Chondrocyte (in vitro differentiated cells): ENCODE data around the gene MAGI3. TPM values are rescaled to one million over a fixed set of nuclear protein-coding genes. Genes with fewer than 3 reads are reported as not detected.

Experiments
- DNase-seq: peaks from one replicate; pipeline ENCODE4 v3.0.0; 2021; ENCODE audit warnings: mixed read lengths, low spot score
- H3K27ac Mint-ChIP-seq: one replicate; pipeline ENCODE4 v1.8.0; 2021; ENCODE audit warnings: mild to moderate bottlenecking, moderate library complexity, mixed read lengths; ENCODE audit not compliant: unreplicated experiment
- H3K27me3 Mint-ChIP-seq: 2 replicates; pipeline ENCODE4 v1.8.0; 2021; ENCODE audit warnings: low read depth, mixed read lengths
- H3K36me3 Mint-ChIP-seq: 2 replicates; pipeline ENCODE4 v1.8.0; 2021; ENCODE audit warnings: low read depth, mixed read lengths
- H3K4me1 Mint-ChIP-seq: 2 replicates; pipeline ENCODE4 v1.8.0; 2021; ENCODE audit warnings: low read depth, mild to moderate bottlenecking, mixed read lengths
- H3K4me3 Mint-ChIP-seq: one replicate; pipeline ENCODE4 v1.8.0; 2021; ENCODE audit warnings: mild to moderate bottlenecking, moderate library complexity, mixed read lengths; ENCODE audit not compliant: unreplicated experiment
- H3K9me3 Mint-ChIP-seq: 2 replicates; pipeline ENCODE4 v1.8.0; 2021; ENCODE audit warnings: low read depth, mixed read lengths
- CTCF ChIP-seq: fragments of 200-600 bp; sonication (generic); IDR thresholded peaks from 2 replicates; pipeline ENCODE4 v1.5.0; 2021; ENCODE audit warnings: antibody characterized with exemption, mild to moderate bottlenecking, moderate library complexity
- total RNA-seq: library from RNA; stranded (reverse); gene quantifications from 3 replicates; pipeline ENCODE4 v1.2.1, GENCODE V29; 2021

The MAGI3 gene
- total RNA-seq, 1 donor from 2014 or later: 8.8 TPM

- no peaks in the 10 kb centered on the region for H3K27me3 Mint-ChIP-seq
- H3K9me3 Mint-ChIP-seq: peaks cover 16% of the 10 kb centered on the region
- no peaks in the 10 kb centered on the region for H3K4me1 Mint-ChIP-seq
- no peak overlapping the region for H3K27ac Mint-ChIP-seq
- DNase-seq: no peak
- peaks cover 11% of the 10 kb centered on the region for H3K36me3 Mint-ChIP-seq
- no peak overlapping the region for H3K4me3 Mint-ChIP-seq
- TF ChIP-seq CTCF: no peak
These were observed 32.2 kb downstream of the MAGI3 start for GRCh38 chr1:113422315-113423068.

DNA sequence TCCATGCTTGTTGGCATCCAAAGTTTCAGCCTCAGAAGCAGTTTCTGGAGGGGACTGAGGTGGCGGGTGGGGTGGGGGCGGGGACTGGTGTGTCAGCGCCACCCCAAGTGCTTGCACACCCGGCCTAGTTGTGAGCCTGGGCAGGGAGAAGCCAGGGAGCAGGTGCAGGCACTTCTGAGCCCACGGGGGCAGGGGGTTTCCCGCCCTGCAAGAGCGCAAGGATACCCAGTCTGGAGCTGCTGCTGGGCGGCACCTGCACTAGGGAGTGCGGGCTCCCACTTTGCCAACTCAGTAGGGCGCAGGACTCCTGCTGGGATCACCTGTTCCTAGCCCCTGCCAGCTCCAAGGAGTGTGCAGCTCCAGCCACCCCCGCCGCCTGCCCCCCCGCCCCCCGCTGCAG is 33.5 kb downstream of the MAGI3 start:
- Mint-ChIP-seq H3K4me3 (no peak overlapping the region), H3K4me1 (no peaks in the 10 kb centered on the region), H3K36me3 (peaks cover 11% of the 10 kb centered on the region), H3K27me3 (no peaks in the 10 kb centered on the region), H3K9me3 (peaks cover 16% of the 10 kb centered on the region), H3K27ac (no peak overlapping the region)
- TF ChIP-seq CTCF: no peak
- DNase-seq: peak; percentile 82

GRCh38 chr1:113429461-113430153 is 39.3 kb downstream of the MAGI3 start:
- H3K27ac Mint-ChIP-seq: no peak overlapping the region
- no peak for DNase-seq

DNA sequence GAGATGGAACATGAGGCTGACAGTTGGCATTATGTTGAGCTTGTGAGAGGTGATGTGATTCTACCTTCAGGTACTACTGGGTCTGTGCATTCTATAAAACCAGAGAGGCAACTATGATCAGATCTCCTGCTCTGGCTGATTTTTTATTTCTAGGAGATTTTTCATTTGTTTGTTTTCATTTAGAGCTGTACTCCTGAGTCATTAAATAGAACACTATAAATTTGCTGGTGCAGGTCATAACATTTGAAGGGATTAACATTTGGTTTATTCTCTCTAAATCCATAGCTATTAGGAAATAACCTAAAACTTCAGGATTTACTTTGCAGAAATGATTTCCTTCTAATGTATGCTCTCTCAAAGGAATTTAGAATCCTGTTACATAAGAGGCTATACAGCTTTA is 42.9 kb downstream of the MAGI3 start:
- Mint-ChIP-seq H3K9me3 (no peaks in the 10 kb centered on the region), H3K4me1 (peaks cover 3% of the 10 kb centered on the region), H3K36me3 (no peaks in the 10 kb centered on the region), H3K4me3 (no peak overlapping the region), H3K27me3 (no peaks in the 10 kb centered on the region), H3K27ac (no peak overlapping the region)
- DNase-seq: no peak
- TF ChIP-seq CTCF: no peak

More at GRCh38 chr1:113429461-113430153, 39.3 kb downstream of the MAGI3 start:
- Mint-ChIP-seq H3K4me1 (peaks cover 3% of the 10 kb centered on the region), H3K4me3 (no peak overlapping the region), H3K36me3 (peaks cover 6% of the 10 kb centered on the region), H3K27me3 (no peaks in the 10 kb centered on the region), H3K9me3 (peaks cover 8% of the 10 kb centered on the region)
- no peak for TF ChIP-seq CTCF

GRCh38 chr1:113434081-113434873 is 44.0 kb downstream of the MAGI3 start:
- Mint-ChIP-seq H3K27me3 (no peaks in the 10 kb centered on the region), H3K27ac (no peak overlapping the region), H3K9me3 (no peaks in the 10 kb centered on the region), H3K36me3 (no peaks in the 10 kb centered on the region), H3K4me1 (peaks cover 3% of the 10 kb centered on the region), H3K4me3 (no peak overlapping the region)
- DNase-seq: no peak
- TF ChIP-seq CTCF: no peak
